Nephron progenitor cell (in vitro differentiated cells): Measurements from ENCODE around the gene CDK2AP2.
A peak's percentile ranks its signal among the peaks of the same experiment; 100 is the strongest.

ENCODE experiments used
- DNase-seq: peaks from one replicate; pipeline ENCODE4 v3.0.0; 2021
- H3K27ac Mint-ChIP-seq: 2 replicates; pipeline ENCODE4 v1.8.0; 2021; ENCODE audit warnings: mild to moderate bottlenecking, moderate library complexity, mixed read lengths
- H3K27me3 Mint-ChIP-seq: 2 replicates; pipeline ENCODE4 v1.8.0; 2021; ENCODE audit warnings: mild to moderate bottlenecking, low read depth, mixed read lengths; ENCODE audit not compliant: poor library complexity
- H3K36me3 Mint-ChIP-seq: 2 replicates; pipeline ENCODE4 v1.8.0; 2021; ENCODE audit warnings: low read depth, mixed read lengths
- H3K4me1 Mint-ChIP-seq: 2 replicates; pipeline ENCODE4 v1.8.0; 2021; ENCODE audit warnings: mixed read lengths
- H3K4me3 Mint-ChIP-seq: 2 replicates; pipeline ENCODE4 v1.8.0; 2021; ENCODE audit warnings: mild to moderate bottlenecking, moderate library complexity, mixed read lengths
- H3K9me3 Mint-ChIP-seq: 2 replicates; pipeline ENCODE4 v1.8.0; 2021; ENCODE audit warnings: mild to moderate bottlenecking, moderate library complexity, mixed read lengths
- TF ChIP-seq, protein P1 (sequence below): fragments of 200-600 bp; sonication (generic); IDR thresholded peaks from 2 replicates; pipeline ENCODE4 v1.5.0; 2021; ENCODE audit warnings: antibody characterized with exemption

CDK2AP2 gene

DNA sequence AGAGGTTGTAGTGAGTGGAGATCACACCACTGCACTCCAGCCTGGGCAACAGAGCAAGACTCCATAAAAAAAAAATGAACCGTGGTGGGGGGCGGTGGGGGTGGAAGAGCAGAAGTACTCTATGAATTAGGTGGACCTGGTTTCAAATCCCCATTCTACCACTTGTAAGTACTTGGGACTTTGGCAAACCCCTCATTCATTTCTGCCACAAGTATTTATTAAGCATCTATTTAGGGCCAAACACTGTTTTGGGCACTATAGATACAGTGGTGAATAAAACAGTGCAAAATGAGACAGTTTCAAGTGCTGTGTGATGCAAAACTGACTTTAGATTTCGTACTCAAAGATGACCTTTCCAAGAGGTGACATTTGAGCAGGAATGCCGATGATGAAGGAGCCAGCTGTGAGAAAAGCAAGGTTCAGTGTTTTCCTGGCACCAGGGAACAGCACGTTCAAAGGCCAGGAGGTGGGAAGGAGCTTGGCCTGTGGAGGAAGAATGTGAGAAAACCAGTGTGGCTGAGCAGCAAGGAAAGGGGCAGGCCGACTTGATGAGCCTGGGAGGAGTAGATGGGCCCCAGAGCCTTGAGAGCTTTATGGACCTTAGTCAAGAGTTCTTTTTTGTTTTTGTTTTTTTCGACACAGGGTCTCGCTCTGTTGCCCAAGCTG, 37.5 kb downstream of the CDK2AP2 start:
- DNase-seq, result no peak
- Mint-ChIP-seq H3K4me1 (peaks cover 29% of the 10 kb centered on the region), H3K4me3 (no peak overlapping the region), H3K27me3 (peaks cover 9% of the 10 kb centered on the region), H3K27ac (peak overlapping the region; percentile 32), H3K9me3 (no peaks in the 10 kb centered on the region), H3K36me3 (peaks cover under 1% of the 10 kb centered on the region)
- TF ChIP-seq, protein P1, sequence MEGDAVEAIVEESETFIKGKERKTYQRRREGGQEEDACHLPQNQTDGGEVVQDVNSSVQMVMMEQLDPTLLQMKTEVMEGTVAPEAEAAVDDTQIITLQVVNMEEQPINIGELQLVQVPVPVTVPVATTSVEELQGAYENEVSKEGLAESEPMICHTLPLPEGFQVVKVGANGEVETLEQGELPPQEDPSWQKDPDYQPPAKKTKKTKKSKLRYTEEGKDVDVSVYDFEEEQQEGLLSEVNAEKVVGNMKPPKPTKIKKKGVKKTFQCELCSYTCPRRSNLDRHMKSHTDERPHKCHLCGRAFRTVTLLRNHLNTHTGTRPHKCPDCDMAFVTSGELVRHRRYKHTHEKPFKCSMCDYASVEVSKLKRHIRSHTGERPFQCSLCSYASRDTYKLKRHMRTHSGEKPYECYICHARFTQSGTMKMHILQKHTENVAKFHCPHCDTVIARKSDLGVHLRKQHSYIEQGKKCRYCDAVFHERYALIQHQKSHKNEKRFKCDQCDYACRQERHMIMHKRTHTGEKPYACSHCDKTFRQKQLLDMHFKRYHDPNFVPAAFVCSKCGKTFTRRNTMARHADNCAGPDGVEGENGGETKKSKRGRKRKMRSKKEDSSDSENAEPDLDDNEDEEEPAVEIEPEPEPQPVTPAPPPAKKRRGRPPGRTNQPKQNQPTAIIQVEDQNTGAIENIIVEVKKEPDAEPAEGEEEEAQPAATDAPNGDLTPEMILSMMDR, result no peak

DNA sequence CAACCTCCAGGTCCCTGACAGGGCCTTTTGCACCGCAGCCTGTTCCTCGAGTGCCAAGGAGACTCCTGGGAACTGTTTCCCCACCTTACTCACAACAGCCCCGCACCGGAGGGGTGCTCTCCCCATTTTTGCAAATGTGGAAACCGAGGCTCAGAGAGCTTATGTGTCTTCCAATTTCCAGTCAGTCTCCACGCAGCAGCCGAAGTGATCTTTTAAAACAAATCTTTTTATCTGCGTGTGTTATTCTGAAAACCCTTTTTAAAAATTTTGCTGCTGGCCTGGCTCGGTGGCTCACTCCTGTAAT, 38.5 kb downstream of the CDK2AP2 start:
- Mint-ChIP-seq H3K9me3 (no peaks in the 10 kb centered on the region), H3K27ac (no peak overlapping the region), H3K36me3 (peaks cover 4% of the 10 kb centered on the region), H3K4me3 (peak overlapping the region; percentile 67), H3K4me1 (peaks cover 34% of the 10 kb centered on the region), H3K27me3 (peaks cover 9% of the 10 kb centered on the region)
- TF ChIP-seq, protein P1, result no peak
- no peak for DNase-seq

DNA sequence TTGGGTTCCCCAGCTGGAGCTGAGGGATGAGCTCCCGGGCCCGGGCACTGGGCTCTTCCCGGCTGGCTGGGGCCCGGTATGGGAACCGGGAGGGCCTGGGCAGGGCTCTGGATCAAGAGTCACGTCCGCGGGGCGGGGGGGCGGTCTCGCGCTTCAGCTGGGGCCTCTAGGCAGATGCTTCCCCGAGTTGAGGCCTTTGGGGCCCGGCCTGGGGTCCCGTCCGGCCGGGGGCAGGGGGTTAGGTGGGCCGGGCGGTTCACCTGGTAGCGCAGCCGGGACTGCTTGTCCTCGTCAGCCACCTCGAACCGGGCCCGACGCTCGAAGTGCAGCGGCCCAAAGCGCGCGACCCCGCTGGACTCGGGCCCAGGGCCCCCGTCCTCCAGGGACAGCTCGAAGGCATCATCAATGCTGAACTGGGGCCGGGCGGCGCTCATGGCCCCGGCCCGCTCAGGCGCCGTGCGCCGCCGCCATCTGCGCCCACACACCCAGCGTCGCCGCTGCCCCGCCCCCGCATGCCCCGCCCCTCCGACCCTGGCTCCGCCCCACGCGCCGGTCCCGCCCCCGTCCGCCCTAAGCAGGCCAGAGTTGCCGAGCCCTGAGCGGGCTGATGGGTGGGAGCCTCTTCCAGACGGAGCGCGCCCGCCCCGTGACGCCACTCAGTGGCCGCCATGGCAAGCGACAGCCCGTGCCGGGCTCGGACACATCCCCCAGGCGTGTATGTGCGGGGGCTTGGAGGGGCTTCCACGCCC, 39.0 kb downstream of the CDK2AP2 start, which contains the start of gene TMEM134:
TSS of gene TMEM134 (minus strand) at position 493 of the 749 bp plus-strand sequence. CDS start at position 434, 59 bp downstream.
- H3K36me3 Mint-ChIP-seq, result peaks cover 4% of the 10 kb centered on the region
- peaks cover 9% of the 10 kb centered on the region for H3K27me3 Mint-ChIP-seq
- H3K27ac Mint-ChIP-seq, result peak within 1 kb of the TSS; percentile 95
- H3K9me3 Mint-ChIP-seq, result no peaks in the 10 kb centered on the region
- peak; percentile 94 for DNase-seq
- peaks cover 34% of the 10 kb centered on the region for H3K4me1 Mint-ChIP-seq
- peak within 1 kb of the TSS; percentile 89 for H3K4me3 Mint-ChIP-seq
- TF ChIP-seq, protein P1, result peak; percentile 15

GRCh38 chr11:67468456-67468758, 39.6 kb downstream of the CDK2AP2 start:
- DNase-seq, result no peak
- H3K36me3 Mint-ChIP-seq, result peaks cover 4% of the 10 kb centered on the region
- peak overlapping the region; percentile 95 for H3K27ac Mint-ChIP-seq
- peaks cover 34% of the 10 kb centered on the region for H3K4me1 Mint-ChIP-seq
- peaks cover 9% of the 10 kb centered on the region for H3K27me3 Mint-ChIP-seq
- H3K4me3 Mint-ChIP-seq, result peak overlapping the region; percentile 89
- H3K9me3 Mint-ChIP-seq, result no peaks in the 10 kb centered on the region
- TF ChIP-seq, protein P1, result no peak

DNA sequence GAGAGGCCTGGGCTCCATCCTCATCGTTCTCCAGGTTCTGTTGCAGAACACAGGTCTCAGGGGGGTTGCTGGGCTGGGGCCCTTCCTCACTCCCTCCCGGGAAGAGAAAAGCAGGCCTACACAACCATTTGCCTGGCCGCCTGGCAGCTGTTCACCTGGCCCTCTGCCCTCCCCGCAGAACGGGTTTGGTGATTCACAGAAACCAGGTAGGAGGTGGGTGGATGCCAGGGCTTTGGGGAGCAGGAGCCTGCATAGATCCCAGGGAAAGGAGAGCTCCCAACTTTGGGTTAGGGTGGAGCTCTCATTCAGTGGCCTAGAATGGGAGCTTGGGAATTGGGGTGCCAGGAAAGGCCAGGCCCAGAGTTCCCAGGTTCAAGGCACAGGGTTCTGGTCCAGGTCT, 39.9 kb downstream of the CDK2AP2 start:
- TF ChIP-seq, protein P1, result no peak
- H3K27me3 Mint-ChIP-seq, result peaks cover 9% of the 10 kb centered on the region
- H3K36me3 Mint-ChIP-seq, result peaks cover 4% of the 10 kb centered on the region
- H3K4me1 Mint-ChIP-seq, result peaks cover 31% of the 10 kb centered on the region
- H3K4me3 Mint-ChIP-seq, result peak overlapping the region; percentile 89
- DNase-seq, result no peak
- peak overlapping the region; percentile 95 for H3K27ac Mint-ChIP-seq
- no peaks in the 10 kb centered on the region for H3K9me3 Mint-ChIP-seq
